Mucosa of stomach (tissue), 1 donor: ENCODE measurements around the gene ABLIM1.

ENCODE experiments used
- H3K27me3 ChIP-seq: one replicate; pipeline ENCODE4 v1.7.0; 2013; ENCODE audit warnings: mild to moderate bottlenecking, low read length; ENCODE audit not compliant: control insufficient read depth, insufficient read depth
- H3K36me3 ChIP-seq: one replicate; pipeline ENCODE4 v1.7.0; 2013; ENCODE audit warnings: low read length; ENCODE audit not compliant: control insufficient read depth, insufficient read depth
- H3K4me1 ChIP-seq: one replicate; pipeline ENCODE4 v1.7.0; 2013; ENCODE audit warnings: mild to moderate bottlenecking, low read length; ENCODE audit not compliant: control insufficient read depth, insufficient read depth
- H3K4me3 ChIP-seq: one replicate; pipeline ENCODE4 v1.7.0; 2013; ENCODE audit warnings: low read length
- H3K9ac ChIP-seq: one replicate; pipeline ENCODE4 v1.7.0; 2013; ENCODE audit warnings: mild to moderate bottlenecking, low read length, moderate library complexity
- H3K9me3 ChIP-seq: one replicate; pipeline ENCODE4 v1.7.0; 2013; ENCODE audit warnings: mild to moderate bottlenecking, low read length, moderate library complexity; ENCODE audit not compliant: control insufficient read depth
- donor health status: Pancreatic carcinoma.

The ABLIM1 gene

GRCh38 chr10:114498413-114499111 lies 159.5 kb downstream of the ABLIM1 start:
- Histone ChIP-seq H3K4me3 (no peak overlapping the region), H3K9me3 (no peaks in the 10 kb centered on the region), H3K9ac (peak overlapping the region; percentile 54), H3K4me1 (peaks cover 43% of the 10 kb centered on the region), H3K27me3 (no peaks in the 10 kb centered on the region), H3K36me3 (peaks cover 4% of the 10 kb centered on the region)

- Histone ChIP-seq H3K4me1 (peaks cover 53% of the 10 kb centered on the region), H3K27me3 (no peaks in the 10 kb centered on the region), H3K9ac (no peak overlapping the region), H3K36me3 (peaks cover 4% of the 10 kb centered on the region), H3K9me3 (no peaks in the 10 kb centered on the region), H3K4me3 (no peak overlapping the region)
These were observed 162.8 kb downstream of the ABLIM1 start for GRCh38 chr10:114495303-114495702.

- Histone ChIP-seq H3K4me1 (peaks cover 40% of the 10 kb centered on the region), H3K9me3 (no peaks in the 10 kb centered on the region), H3K36me3 (peaks cover 4% of the 10 kb centered on the region), H3K27me3 (no peaks in the 10 kb centered on the region), H3K4me3 (no peak overlapping the region), H3K9ac (no peak overlapping the region)
These were observed 165.6 kb downstream of the ABLIM1 start for GRCh38 chr10:114492351-114493037.

- H3K36me3 ChIP-seq, result peaks cover 5% of the 10 kb centered on the region
- H3K9ac ChIP-seq, result no peak overlapping the region
- peaks cover 40% of the 10 kb centered on the region for H3K4me1 ChIP-seq
- H3K4me3 ChIP-seq, result no peak overlapping the region
- no peaks in the 10 kb centered on the region for H3K27me3 ChIP-seq
- H3K9me3 ChIP-seq, result no peaks in the 10 kb centered on the region
These were observed 166.1 kb downstream of the ABLIM1 start for GRCh38 chr10:114491933-114492332.

GRCh38 chr10:114491419-114491818 lies 166.7 kb downstream of the ABLIM1 start:
- Histone ChIP-seq H3K9ac (no peak overlapping the region), H3K9me3 (no peaks in the 10 kb centered on the region), H3K4me3 (no peak overlapping the region), H3K27me3 (no peaks in the 10 kb centered on the region), H3K36me3 (peaks cover 9% of the 10 kb centered on the region), H3K4me1 (peaks cover 40% of the 10 kb centered on the region)

GRCh38 chr10:114489521-114490310 lies 168.4 kb downstream of the ABLIM1 start:
- Histone ChIP-seq H3K27me3 (no peaks in the 10 kb centered on the region), H3K4me3 (no peak overlapping the region), H3K36me3 (peaks cover 5% of the 10 kb centered on the region), H3K9me3 (no peaks in the 10 kb centered on the region), H3K9ac (no peak overlapping the region), H3K4me1 (peaks cover 40% of the 10 kb centered on the region)

- no peaks in the 10 kb centered on the region for H3K9me3 ChIP-seq
- peaks cover 5% of the 10 kb centered on the region for H3K36me3 ChIP-seq
- H3K27me3 ChIP-seq, result no peaks in the 10 kb centered on the region
- H3K4me3 ChIP-seq, result no peak overlapping the region
- H3K4me1 ChIP-seq, result peaks cover 27% of the 10 kb centered on the region
- no peak overlapping the region for H3K9ac ChIP-seq
These were observed 170.1 kb downstream of the ABLIM1 start for GRCh38 chr10:114487815-114488536.

- no peak overlapping the region for H3K4me3 ChIP-seq
- no peaks in the 10 kb centered on the region for H3K9me3 ChIP-seq
- H3K36me3 ChIP-seq, result peaks cover 5% of the 10 kb centered on the region
- H3K9ac ChIP-seq, result no peak overlapping the region
- H3K27me3 ChIP-seq, result no peaks in the 10 kb centered on the region
- H3K4me1 ChIP-seq, result peaks cover 19% of the 10 kb centered on the region
These were observed 170.9 kb downstream of the ABLIM1 start for GRCh38 chr10:114486938-114487814.

- no peaks in the 10 kb centered on the region for H3K9me3 ChIP-seq
- H3K4me3 ChIP-seq, result no peak overlapping the region
- H3K4me1 ChIP-seq, result peaks cover 10% of the 10 kb centered on the region
- no peaks in the 10 kb centered on the region for H3K27me3 ChIP-seq
- peaks cover 5% of the 10 kb centered on the region for H3K36me3 ChIP-seq
- H3K9ac ChIP-seq, result no peak overlapping the region
These were observed 172.2 kb downstream of the ABLIM1 start for GRCh38 chr10:114485696-114486400.

- peaks cover 9% of the 10 kb centered on the region for H3K4me1 ChIP-seq
- no peak overlapping the region for H3K9ac ChIP-seq
- H3K27me3 ChIP-seq, result no peaks in the 10 kb centered on the region
- peaks cover 5% of the 10 kb centered on the region for H3K36me3 ChIP-seq
- H3K9me3 ChIP-seq, result no peaks in the 10 kb centered on the region
- no peak overlapping the region for H3K4me3 ChIP-seq
These were observed 174.5 kb downstream of the ABLIM1 start for GRCh38 chr10:114483575-114483974.
